ENCODE measurements around the gene ARHGEF18.

The ARHGEF18 gene

DNA sequence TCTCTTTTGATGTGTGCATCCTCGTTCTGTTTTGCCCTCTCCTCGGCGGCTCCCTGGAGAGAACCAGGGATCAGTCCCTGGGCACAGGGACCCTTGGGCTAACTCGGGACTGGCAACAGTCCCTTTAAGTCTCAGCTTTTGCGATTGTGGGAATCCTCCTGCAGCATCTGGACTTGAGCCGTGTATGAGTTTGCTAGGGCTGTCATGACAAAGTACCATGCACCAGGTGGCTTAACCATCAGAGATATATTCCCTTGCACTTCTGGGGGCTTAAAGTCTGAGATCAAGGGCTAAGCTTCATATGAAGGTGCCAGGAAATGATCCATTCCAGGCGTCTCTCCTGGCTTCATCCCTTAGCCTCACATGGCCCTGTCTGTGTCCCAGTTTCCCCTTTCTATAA is 34.5 kb downstream of the ARHGEF18 start:
- no peak for DNase-seq (ENCODE audit: low read depth)

DNA sequence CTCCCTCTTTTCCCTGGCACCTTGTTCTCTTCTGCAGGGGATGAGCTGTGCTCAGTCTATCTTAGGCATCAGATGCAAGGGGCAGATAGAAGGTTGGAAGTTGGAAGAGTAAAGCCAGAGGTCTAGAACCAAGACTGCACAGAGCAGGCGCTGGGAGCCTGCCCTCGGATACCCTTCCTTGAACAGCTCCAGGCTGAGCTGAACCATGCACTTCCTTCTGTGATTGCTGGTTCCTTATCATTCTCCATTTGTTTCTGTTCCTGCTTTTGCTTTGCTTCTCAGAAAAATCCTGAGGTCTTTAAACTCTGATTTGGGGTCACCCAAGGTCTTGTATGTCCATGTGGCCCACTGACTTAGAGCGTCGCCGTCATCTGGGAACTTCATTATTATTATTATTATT is 36.3 kb downstream of the ARHGEF18 start:
- DNase-seq (ENCODE audit: low read depth) = no peak

DNA sequence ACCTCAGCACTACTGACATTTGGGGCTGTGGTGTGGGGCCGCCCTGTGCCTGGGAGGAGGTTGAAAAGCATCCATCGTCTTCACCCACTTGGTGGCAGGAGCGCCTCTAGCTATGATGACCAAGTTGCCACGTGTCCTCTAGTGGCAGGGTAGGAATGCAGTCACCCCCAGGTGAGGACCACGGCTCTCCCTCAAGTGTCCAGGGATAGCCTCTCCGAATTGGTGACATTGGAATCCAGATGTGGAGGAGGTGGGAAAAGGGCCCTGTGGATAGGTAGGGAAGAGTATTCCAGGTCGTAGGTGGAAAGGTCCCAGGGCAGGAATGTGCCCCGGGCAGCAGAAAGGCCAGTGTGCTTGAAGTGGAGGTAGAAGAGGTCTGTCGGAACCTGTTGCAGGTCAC is 37.6 kb downstream of the ARHGEF18 start:
- DNase-seq (ENCODE audit: low read depth) = no peak

DNA sequence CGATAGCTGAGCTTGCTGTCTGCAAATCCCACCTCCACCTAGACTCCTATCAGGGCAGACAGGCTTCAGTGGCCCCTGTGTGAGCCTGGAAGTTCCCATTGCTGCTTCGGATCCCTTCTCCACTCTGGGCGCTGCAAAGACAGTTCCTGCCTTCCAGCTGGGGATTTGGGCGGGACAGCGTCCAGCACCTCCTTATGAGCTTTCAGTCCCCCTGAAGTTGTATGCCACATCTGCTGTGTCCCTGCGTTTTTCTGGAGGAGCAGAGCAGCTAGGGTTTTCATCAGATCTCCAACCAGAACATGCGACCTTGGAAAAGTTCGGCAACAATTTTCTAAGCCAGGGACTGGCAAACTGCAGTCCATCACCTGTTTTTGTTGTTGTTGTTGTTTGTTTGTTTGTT is 38.0 kb downstream of the ARHGEF18 start:
- DNase-seq (ENCODE audit: low read depth) = no peak

DNA sequence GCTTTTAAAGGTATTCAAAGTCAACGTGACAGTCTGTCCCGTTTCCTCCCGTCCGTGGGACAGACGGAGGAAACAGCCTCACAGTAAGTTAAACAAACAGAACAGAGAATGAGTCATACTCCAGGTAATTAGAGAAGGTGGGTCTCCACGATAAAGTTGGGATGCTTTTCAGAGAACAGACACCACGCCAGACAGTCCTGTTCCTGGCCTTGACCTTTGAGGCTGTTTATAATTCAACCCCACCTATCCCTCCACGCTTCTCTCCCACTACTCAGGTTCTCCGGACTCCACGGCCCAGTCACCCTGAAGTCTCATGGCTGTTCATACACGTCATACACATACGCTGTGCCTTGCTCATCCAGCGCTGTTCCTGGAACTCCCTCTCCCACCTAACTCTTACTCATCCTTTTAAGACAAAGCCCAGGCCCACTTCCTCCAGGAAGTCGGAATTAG is 42.5 kb downstream of the ARHGEF18 start:
- peak; percentile 73 for DNase-seq (ENCODE audit: low read depth)

DNA sequence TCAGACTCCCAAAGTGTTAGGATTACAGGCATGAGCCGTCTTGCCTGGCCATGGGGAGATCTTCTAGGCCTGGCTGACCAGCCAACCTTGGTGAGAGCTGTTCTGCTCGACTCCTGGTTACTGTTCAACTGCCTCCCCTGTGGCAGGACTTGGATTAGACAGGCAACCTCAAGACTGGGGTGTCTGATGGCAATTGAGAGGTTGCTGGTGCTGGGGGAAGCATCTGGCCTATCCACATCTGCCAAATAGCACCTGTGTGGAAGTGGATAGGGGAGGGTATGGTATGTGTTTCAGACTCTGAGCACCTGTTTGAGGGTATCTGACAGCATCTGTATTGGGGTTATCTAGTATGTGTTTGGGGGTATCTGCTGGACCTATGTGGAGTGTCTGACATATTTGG is 44.7 kb downstream of the ARHGEF18 start:
- DNase-seq (ENCODE audit: low read depth) = no peak

DNA sequence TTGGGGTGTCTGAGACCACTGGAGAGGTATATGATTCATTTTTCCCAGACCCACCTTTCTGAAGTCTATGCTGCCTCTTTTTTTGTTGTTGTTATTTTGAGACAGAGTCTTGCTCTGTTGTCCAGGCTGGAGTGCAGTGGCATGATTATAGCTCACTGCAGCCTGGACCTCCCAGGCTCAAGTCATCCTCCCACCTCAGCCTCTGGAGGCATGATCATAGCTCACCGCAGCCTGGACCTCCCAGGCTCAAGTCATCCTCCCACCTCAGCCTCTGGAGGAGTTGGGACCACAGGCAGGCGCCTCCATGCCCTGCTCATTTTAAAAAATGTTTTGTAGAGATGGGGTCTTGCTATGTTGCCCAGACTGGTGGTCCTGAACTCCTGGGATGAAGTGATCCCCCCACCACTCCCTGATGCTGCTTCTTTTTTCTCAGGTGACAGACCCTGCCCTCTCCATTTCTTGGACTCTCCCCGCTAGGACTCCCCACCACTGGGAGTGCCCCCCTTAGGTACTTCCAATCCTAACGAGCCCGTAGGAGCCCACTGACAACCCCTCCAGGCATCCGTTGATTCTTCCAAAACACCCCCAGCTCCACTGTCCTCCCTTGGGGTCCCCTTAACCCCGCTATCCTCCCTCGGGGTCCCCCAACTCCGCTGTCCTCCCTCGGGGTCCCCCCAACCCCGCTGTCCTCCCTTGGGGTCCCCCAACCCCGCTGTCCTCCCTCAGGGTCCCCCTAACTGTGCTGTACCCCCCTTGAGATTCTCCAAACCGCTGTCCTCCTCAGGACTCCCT is 45.4 kb downstream of the ARHGEF18 start:
- no peak for DNase-seq (ENCODE audit: low read depth)

DNA sequence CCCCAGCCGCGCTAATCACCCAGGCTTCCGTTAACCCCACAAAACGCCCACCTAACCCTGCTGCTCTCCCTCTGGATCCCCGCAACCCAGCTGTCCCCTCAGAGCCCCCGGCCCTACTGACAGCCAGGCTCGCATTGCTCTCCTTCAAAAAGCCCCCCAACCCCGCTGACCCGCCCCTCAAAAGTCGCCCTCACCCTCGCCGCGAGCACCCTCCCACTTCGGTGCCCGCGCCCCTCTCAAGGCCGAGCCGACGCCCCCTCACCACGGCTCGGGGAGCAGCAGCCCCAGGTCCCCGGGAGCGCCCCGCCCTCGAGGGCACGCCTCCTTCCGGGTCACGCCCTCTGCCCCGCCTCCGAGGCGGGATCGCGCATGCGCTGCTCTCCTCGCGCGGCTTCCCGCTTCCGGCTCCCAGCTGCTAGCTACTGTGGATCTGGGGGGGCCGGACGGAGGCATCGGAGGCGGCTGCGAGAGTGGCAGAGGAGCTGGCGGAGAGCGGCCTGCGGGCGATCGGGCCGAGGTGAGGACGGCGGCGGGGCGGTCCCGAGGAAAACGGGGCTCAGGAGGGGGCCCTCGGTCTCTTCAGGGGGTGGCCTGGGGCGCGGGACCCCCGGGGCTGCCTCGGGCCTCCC is 46.1 kb downstream of the ARHGEF18 start:
- DNase-seq (ENCODE audit: low read depth) = peak; percentile 20

DNA sequence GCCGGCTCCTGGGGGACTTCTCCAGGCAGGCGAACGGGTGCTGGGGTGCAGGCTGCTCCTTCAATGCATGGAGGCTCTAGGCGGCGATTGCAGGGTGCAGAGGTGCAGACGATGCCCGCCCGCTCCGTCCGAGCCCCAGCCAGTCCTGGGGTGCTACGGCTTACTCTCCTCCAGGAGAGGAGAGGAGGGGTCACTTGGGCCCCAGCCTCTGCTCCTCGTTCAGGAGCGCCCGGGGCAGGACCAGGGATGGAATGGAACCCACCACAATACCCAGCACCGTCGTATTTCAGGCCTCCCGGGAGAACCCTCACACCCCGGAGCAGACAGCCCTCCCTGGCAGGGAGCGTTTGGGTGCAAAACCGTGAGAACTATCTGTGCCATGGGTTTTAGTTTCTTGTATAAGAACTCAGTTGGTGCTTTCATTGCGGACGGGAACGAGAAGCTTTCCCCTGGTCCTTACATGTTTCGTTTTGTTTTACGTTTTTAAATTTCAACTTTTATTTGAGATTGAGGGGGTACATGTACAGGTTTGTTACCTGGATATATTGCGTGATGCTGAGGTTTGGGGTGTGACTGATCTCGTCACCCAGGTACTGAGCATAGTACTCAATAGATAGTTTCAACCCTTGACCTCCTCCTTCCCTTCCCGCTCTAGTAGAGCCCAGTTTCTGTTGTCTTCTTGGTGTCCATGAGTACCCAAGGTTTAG is 46.8 kb downstream of the ARHGEF18 start:
- no peak for DNase-seq (ENCODE audit: low read depth)

DNA sequence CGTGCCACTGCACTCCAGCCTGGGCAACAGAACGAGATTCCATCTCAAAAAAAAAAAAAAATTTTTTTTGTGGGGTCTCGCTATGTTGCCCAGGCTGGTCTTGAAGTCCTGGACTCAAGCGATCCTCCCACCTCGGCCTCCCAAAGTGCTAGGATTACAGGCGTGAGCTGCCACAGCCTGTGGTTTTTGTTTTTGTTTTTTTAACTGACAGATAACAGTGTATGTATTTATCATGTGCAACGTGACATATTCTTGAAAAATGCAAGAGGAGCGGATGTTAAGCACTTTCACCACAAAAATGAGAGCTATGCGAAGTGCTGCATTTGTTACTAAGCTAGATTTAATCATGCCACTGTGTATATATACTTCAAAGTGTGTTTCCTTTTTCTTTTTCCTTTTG is 49.0 kb downstream of the ARHGEF18 start:
- DNase-seq (ENCODE audit: low read depth) = peak; percentile 91

All from non-pigmented ciliary epithelial cell (primary cell).